ENCODE data around the gene OR2T12. TPM values are rescaled to one million over a fixed set of nuclear protein-coding genes. Genes with fewer than 3 reads are reported as not detected.

The OR2T12 gene
- total and polyA plus RNA-seq, 2 of the 13 experiments (the other 11 are each of a cell fraction or from before 2014, with no cell fraction given): not detected

- H2AFZ ChIP-seq (ENCODE audit: low read length): no peak within 1 kb of the TSS
- H3K27ac ChIP-seq (ENCODE audit: extremely low read length, insufficient read depth, low read length): no peak within 1 kb of the TSS
- DNase-seq (ENCODE audit: low spot score): no peak
- H3K9ac ChIP-seq (ENCODE audit: insufficient read depth, low read depth, low read length): no peak within 1 kb of the TSS
- no peaks in the 10 kb centered on the region for H3K27me3 ChIP-seq (ENCODE audit: control insufficient read depth in 1 of 2, insufficient read depth in 2 of 2, low read length in 2 of 2)
- intact Hi-C loops (cut with micrococcal nuclease; ENCODE audit: unreplicated experiment) (no loop called here), in situ Hi-C loops (cut with HindIII; ENCODE audit: extremely low pct_ligation_motif_present, low pct_unique_long_range_greater_than_20kb) (no loop called here)
- H3K9me3 ChIP-seq (ENCODE audit: low read length): peaks cover 76% of the 10 kb centered on the region
- H3K79me2 ChIP-seq (ENCODE audit: insufficient read depth, low read length): no peaks in the 10 kb centered on the region
- TF ChIP-seq IKZF1 (IDR thresholded peaks at IDR 0.05): no peak
- TF ChIP-seq ISL2 (CRISPR knock-in tag; IDR thresholded peaks at IDR 0.05): no peak
- TF ChIP-seq FOXK1 (CRISPR knock-in tag; IDR thresholded peaks at IDR 0.05; ENCODE audit: borderline replicate concordance, low read depth): no peak
- no peak for TF ChIP-seq ZNF232 (CRISPR knock-in tag; IDR thresholded peaks at IDR 0.05; ENCODE audit: borderline replicate concordance)
- TF ChIP-seq ZNF678 (CRISPR knock-in tag; IDR thresholded peaks at IDR 0.05): no peak
- no peak within 1 kb of the TSS for H3K4me3 ChIP-seq (replicated peaks in 1 of 3; ENCODE audit: insufficient read depth in 1 of 3, low read depth in 2 of 3, low read length in 3 of 3)
- BruUV-seq (replicated peaks): no TSS peak
- FAIRE-seq: no peak
- no peaks in the 10 kb centered on the region for H4K20me1 ChIP-seq (ENCODE audit: insufficient read depth, low read length)
- no peak for ATAC-seq
- CTCF ChIA-PET (ENCODE audit: low intra/inter-chr PET ratio, low total read pairs): no interaction called here
- POLR2A ChIA-PET: no interaction called here
- 6% methylated on average over 1 of the region's 1 CpG for WGBS (ENCODE audit: low lambda C conversion rate)
- H3K36me3 ChIP-seq (replicated peaks in 1 of 2; ENCODE audit: control insufficient read depth in 1 of 2, insufficient read depth in 2 of 2, low read length in 2 of 2): no peaks in the 10 kb centered on the region
- no peaks in the 10 kb centered on the region for H3K4me1 ChIP-seq (ENCODE audit: insufficient read depth, low read length)
- no peak within 1 kb of the TSS for H3K4me2 ChIP-seq (ENCODE audit: low read depth, low read length)
Measured at GRCh38 chr1:248324468-248324867, 21.2 kb upstream of the OR2T12 start, which contains the start of gene OR2M7. Gene OR2M7, minus strand, starts transcription at chr1:248324568. Its CDS starts 0 bp downstream, at chr1:248324568.

- Histone ChIP-seq H4K20me1 (ENCODE audit: insufficient read depth, low read length) (no peaks in the 10 kb centered on the region), H3K27me3 (ENCODE audit: control insufficient read depth in 1 of 2, insufficient read depth in 2 of 2, low read length in 2 of 2) (no peaks in the 10 kb centered on the region), H3K79me2 (ENCODE audit: insufficient read depth, low read length) (no peaks in the 10 kb centered on the region), H3K4me1 (ENCODE audit: insufficient read depth, low read length) (no peaks in the 10 kb centered on the region), H3K27ac (ENCODE audit: extremely low read length, insufficient read depth, low read length) (no peak overlapping the region), H2AFZ (ENCODE audit: low read length) (no peak overlapping the region), H3K9ac (ENCODE audit: insufficient read depth, low read depth, low read length) (no peak overlapping the region), H3K36me3 (replicated peaks in 1 of 2; ENCODE audit: control insufficient read depth in 1 of 2, insufficient read depth in 2 of 2, low read length in 2 of 2) (no peaks in the 10 kb centered on the region), H3K9me3 (ENCODE audit: low read length) (peaks cover 85% of the 10 kb centered on the region), H3K4me2 (ENCODE audit: low read depth, low read length) (no peak overlapping the region), H3K4me3 (replicated peaks in 1 of 3; ENCODE audit: insufficient read depth in 1 of 3, low read depth in 2 of 3, low read length in 3 of 3) (no peak overlapping the region)
- POLR2A ChIA-PET: no interaction called here
- in situ Hi-C loops (cut with HindIII; ENCODE audit: extremely low pct_ligation_motif_present, low pct_unique_long_range_greater_than_20kb): no loop called here
- BruUV-seq (replicated peaks): no TSS peak
- no peak for FAIRE-seq
- intact Hi-C loops (cut with micrococcal nuclease; ENCODE audit: unreplicated experiment): no loop called here
- no peak for DNase-seq (ENCODE audit: low spot score)
- WGBS (ENCODE audit: low lambda C conversion rate): 4% methylated on average over 8 of the region's 11 CpGs
- CTCF ChIA-PET (ENCODE audit: low intra/inter-chr PET ratio, low total read pairs): no interaction called here
- no peak for ATAC-seq
- TF ChIP-seq RERE (CRISPR knock-in tag; IDR thresholded peaks at IDR 0.05; ENCODE audit: low read depth) (no peak), ZBTB7A (CRISPR knock-in tag; IDR thresholded peaks at IDR 0.05) (no peak), DR1 (CRISPR knock-in tag; IDR thresholded peaks at IDR 0.05) (no peak), ZBTB39 (CRISPR knock-in tag; IDR thresholded peaks at IDR 0.05) (no peak), HNRNPUL1 (IDR thresholded peaks at IDR 0.05; ENCODE audit: low read depth, low read length) (no peak), ZMAT5 (CRISPR knock-in tag; IDR thresholded peaks at IDR 0.05; ENCODE audit: borderline replicate concordance, low read depth) (no peak), U2AF1 (optimal IDR thresholded peaks at IDR 0.05; ENCODE audit: low read depth, low read length) (no peak)
Measured at GRCh38 chr1:248316796-248317195, 13.6 kb upstream of the OR2T12 start.
